Stimulated activated CD4-positive, alpha-beta T cell treated with anti-CD3 and anti-CD28 coated beads, TNF-alpha, amount 100 ng/mL, for 48 hours (primary cell): ENCODE measurements around the gene NOX5.
A peak's percentile ranks its signal among the peaks of the same experiment; 100 is the strongest.
"Not testable (repeated sequence)": the region's sequence is repeated elsewhere in the genome, so short reads cannot be mapped to it uniquely, and the experiment has no call there.

Experiments
- DNase-seq, 3 donors: peaks; one replicate each; pipeline ENCODE4 v3.0.0-alpha.2; 2020; ENCODE audit warnings: low read depth in 3 of 3

The NOX5 gene

GRCh38 chr15:69056365-69056764 is 41.9 kb downstream of the NOX5 start:
- DNase-seq, result no peak

DNA sequence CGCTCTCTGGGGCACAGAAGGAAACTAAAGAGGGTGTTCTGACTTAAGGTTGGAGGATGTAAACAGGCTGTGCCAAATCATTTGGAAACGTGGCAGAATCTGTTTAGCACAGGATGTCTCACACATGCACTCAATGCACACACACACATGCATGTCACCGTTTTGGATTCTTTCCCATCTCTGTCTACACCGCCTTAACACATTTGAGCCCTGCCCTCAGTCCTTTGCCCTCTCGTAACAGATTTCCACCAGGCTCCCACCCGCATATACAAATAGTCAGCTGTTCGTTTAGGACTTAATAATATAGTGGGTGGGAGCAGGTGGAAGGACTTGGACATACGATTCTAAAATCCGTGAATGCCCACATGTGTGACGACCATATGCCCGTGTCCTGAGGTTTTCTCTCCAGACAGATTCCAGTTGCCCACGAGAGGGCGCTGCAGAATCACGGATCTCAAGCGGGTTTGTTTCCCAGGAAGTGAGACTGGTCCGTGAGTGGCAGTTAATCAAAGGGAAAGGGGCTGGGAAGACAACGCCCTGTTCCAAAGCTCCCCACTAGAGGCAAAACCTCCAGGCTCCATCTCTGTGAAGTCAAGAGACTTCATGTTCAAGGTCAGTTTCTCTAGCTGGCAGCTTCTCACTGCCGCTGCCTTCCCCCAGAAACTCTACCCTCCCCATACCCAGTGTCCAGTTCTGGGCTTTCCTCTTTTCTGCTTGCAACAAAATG is 44.5 kb downstream of the NOX5 start:
- DNase-seq, result peak; percentile 26 to 70 (median 68)

DNA sequence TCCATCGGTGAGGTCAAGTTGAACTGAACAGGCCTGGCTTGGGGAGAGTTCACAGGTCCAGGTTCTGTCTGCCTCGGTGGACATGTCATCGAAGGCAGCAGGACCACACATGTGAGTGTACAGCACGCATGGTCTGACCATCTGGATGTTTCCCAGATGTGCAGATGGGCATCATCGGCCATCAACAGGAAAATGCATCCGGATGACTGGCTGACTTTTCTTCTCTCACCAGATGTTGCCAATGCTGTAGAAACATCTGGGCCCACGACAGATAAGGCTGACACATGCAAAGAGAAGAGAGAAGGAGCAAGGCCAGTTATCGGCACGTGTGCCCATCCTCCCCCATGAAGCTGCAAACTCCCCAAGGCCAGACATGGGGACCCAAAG is 45.1 kb downstream of the NOX5 start:
- DNase-seq, result no peak

DNA sequence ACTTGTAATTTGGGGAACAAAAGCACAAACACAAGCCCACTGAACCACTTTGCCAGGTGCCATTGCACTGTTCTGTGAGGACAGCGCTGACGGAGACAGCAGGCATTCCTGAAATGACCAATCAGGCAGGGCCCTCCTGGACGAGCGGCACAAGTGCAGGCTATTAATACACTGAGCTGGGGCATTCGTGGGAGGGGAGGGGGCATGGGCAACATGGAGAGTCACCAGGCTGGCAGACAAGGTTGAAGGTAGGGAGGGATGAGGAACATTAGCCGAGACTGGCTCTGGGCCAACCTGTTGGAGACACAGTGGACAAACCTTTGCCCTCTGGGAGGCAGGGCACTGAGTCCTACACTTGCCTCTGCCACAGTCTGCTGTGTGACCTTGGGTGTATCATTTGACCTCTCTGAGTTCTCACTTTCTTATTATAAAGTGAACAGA is 45.6 kb downstream of the NOX5 start:
- no peak for DNase-seq

GRCh38 chr15:69060744-69061143 is 46.2 kb downstream of the NOX5 start:
- DNase-seq, result peak in 1 of 3 donors; percentile 5

DNA sequence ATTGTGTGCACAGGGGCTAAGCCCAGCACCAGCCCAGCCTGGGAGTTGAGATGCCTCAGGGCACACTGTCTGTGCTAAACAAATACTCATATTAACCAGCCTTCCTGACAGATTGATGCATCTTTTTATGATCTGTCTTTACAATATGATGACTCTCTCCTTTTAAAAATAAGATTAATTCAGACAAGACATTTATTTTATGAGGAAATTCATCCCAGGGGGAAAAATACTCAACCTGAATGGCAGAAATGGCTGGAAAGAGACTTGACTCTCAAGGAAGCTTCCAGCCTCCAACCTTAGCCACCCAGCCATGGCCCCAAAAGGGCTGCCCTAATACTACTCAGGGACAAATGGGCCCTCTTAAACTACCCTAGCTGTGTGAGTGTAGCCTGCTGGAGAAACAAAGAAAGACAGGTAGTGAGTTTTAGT is 46.9 kb downstream of the NOX5 start:
- DNase-seq, result no peak

DNA sequence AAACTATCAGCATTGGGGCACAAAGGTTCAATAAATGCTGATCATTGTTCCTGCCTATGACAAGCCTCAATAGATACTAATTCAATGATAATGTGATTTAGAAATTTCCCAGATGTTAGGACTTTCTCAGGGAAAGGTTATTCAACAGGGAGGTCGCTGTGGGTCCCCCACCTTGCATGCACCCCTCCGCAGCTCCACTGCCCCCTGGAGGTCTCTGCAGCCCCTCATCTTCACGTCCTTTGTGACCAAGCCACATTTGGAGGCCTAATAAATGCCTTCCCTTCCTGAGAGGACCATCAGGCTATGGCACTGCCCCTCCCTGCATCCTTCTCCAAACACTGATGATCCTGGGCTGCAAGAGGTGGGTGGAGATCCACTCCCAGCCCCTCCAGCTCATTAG is 50.2 kb downstream of the NOX5 start:
- DNase-seq, result no peak

DNA sequence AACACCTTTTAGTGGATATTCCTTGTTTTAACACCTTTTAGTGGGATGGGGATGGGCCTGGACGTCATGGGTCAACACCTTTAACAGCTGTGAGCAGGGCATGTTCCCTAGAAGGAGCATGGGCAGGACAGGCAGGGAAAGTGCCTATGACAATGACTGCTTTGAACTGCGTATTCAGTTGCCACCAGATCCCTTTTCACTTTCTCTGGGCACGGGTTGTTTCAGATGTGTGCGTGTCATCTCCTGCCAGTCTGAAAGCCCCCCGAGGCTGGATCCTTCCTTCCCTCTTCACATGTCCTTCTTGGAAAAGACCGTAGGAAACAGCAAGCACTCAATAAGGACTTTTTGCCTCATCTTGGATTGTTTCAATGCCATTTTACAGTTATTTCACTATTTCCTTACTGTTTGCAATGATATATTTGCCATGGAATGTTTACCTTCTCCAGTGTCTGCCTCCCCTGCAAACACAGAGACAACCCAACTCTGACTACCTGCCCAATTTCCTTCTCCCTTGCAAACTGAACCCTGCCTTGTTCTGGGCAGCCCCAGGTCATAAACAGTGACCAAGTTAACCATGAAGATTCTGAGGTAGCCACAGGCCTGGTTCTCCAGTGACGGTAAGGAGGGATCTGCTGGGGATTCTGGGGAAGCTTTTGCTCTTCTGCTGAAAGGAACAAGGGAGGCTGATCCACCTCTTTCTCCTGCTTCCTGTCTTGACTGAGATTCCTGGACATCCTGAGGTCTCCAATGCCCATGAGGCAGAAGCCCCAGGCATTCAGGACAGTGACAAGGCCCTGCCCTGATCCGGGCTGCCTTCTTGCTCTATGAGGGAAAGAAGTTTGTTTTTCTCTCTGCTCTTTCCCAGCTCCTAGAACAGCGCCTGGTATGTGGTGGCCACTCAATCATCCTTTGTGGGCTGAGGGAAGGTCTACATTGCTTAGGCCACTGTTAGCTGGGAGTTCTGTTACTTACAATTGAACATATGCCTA is 51.8 kb downstream of the NOX5 start:
- no peak for DNase-seq

- DNase-seq, result no peak
These were observed 52.8 kb downstream of the NOX5 start for GRCh38 chr15:69067296-69067695.

DNA sequence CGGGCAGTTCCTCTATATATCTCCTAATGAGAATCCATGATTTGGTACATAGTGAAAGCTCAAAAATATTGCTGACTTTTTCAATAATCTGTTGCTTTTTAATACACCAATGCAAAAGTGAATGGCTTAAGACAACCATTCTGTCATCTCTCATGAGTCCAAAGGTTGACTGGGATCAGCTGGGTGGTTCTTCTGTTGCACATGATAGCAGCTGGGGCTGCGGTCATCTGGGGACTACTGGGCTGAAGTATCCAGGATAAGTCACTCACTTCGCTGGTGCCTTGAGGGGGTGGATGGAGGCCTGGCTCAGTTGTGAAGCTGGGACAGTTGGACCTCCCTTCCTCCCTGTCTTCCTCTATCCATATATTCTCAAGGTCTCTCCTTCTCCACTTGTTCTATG is 53.7 kb downstream of the NOX5 start:
- no peak for DNase-seq

DNA sequence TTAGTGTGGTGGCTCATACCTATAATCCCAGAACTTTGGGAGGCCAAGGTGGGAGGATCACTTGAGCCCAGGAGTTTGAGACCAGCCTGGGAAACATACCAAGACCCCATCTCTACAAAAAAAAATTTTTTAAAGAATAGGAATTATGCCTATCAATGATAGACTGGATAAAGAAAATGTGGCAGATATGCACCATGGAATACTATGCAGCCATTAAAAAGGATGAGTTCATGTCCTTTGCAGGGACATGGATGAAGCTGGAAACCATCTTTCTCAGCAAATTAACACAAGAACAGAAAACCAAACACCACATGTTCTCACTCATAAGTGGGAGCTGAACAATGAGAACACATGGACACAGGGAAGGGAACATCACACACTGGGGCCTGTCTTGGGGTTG is 54.8 kb downstream of the NOX5 start:
- DNase-seq, result not testable (repeated sequence)

- no peak for DNase-seq
These were observed 55.5 kb downstream of the NOX5 start for GRCh38 chr15:69069996-69070395.

- no peak for DNase-seq
These were observed 55.9 kb downstream of the NOX5 start for GRCh38 chr15:69070396-69070795.

DNA sequence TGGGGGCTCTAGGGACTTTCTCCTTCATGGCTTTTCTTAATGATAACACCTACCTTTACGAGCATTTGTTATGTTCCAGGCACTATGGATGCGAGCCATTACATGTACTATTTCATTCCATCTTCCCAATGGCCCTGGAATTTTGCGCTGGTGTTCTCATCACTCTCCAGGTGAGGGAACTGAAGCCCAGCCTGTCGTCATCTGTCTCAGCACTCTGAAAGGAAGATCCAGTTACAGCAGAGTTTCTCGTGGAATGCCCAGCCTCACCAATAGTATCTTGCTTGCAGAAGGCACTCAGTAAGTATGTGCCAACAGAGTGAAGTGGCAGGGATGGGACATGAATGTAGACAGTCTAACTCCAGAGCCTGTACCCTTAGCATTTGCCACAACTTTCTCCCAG is 56.8 kb downstream of the NOX5 start:
- no peak for DNase-seq

DNA sequence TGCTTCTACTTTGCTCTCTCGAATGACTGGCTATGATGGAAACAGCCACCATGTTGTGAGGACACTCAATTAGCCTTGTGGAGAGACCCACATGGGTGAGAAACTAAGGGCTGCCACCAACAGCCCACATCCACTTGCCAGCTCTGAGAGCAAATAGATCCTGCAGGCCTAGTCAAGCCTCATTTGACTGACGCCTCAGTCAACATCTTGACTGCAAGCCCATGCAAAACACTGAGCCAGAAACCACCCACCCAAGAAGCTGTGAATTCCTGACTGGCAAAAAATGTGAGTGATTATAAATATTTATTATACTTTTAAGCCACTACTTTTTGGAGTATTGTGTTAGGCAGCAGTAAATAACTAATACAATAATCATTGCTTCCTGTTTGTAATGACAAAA is 58.4 kb downstream of the NOX5 start:
- no peak for DNase-seq

DNA sequence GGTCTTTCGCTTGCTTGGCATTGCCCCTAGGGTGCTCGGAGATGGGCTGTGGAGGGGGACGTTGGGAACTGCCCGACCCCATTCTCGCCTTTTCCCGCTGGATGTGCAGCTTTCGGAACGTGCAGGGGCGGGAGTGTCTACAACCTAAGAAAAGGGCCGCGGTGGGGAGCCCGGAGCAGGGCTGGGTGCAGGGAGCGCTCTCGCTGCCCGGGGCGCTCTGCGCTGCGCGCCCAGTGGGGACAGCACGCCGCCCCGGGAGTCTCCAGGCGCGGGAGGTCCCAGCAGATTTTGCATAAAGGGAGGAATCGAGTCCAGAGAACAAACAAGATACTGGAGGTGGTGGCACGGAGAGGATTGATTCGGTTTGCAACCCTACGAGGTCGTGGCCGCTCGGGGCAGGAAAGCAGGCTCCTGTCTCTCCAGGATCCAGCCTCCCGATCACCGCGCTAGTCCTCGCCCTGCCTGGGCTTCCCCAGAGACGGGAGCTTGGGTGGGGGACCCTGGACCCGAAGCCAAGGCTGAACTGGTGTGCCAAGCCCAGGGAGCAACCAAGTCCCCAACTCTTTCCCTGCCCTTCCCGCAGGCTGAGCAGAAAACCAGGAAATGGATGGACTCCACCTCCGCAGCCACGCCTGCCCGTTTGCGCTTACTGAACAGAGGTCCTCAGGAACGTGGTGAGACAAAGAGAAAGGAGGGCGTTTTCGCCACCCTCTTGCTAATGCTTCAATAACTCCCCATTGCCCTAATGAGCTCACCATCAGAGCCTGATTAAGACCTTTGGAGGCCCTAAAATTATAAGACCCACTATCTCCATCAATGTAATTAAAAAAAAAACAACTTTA is 59.7 kb downstream of the NOX5 start:
- DNase-seq, result no peak

GRCh38 chr15:69074843-69075224 is 60.3 kb downstream of the NOX5 start:
- DNase-seq, result no peak

- no peak for DNase-seq
These were observed 60.9 kb downstream of the NOX5 start for GRCh38 chr15:69075440-69075839.

DNA sequence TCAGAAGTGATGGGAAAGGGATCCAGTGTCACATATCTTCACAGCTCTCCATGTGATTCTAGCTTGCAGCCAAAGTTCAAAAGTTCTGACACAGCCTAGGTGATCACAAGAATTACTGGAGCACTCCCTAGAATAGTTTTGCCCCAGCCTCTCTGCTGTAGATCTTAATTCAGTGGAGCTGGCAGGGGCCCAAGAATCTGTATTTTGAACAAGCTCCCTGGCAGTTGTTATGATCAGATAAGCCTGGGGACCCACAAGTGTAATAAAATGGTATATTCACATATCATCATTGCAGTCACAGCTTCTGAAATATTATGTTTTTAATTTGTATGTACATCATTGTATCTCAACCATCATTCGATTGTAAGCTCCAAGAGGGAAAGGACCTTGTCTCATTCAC is 62.3 kb downstream of the NOX5 start:
- DNase-seq, result no peak

GRCh38 chr15:69078638-69079037 is 64.1 kb downstream of the NOX5 start:
- no peak for DNase-seq

- DNase-seq, result no peak
These were observed 66.1 kb downstream of the NOX5 start for GRCh38 chr15:69080295-69081248.
